ENCODE results near the gene TXNRD1. TPM values are rescaled to one million over a fixed set of nuclear protein-coding genes. Genes with fewer than 3 reads are reported as not detected.

Gene TXNRD1
- total RNA-seq, 6 experiments from 2014 or later: 40.3 to 153 (median 74.5) TPM

GRCh38 chr12:104374806-104375205, 159.2 kb downstream of the TXNRD1 start:
- TF ChIP-seq POLR2A (IDR thresholded peaks at IDR 0.05): no peak
- TF ChIP-seq CTCF (IDR thresholded peaks at IDR 0.05): no peak
- H3K9me3 ChIP-seq: peaks cover 0 to under 1% (median 0%) of the 10 kb centered on the region in 4 donors
- no peak overlapping the region for H3K27ac ChIP-seq
- no peaks in the 10 kb centered on the region for H3K36me3 ChIP-seq
- ATAC-seq (no peak), DNase-seq (no peak)
- intact Hi-C loops (cut with DNase I): no loop called here
- no peaks in the 10 kb centered on the region for H3K27me3 ChIP-seq
- no peaks in the 10 kb centered on the region for H3K4me1 ChIP-seq
- WGBS (ENCODE audit: insufficient coverage, low coverage, low lambda C conversion rate, missing lambda C conversion rate): 52% methylated on average over 3 of the region's 6 CpGs
- H3K4me3 ChIP-seq: no peak overlapping the region

GRCh38 chr12:104375775-104376174, 160.2 kb downstream of the TXNRD1 start:
- no peak overlapping the region for H3K4me3 ChIP-seq
- TF ChIP-seq POLR2A (IDR thresholded peaks at IDR 0.05): no peak
- TF ChIP-seq CTCF (IDR thresholded peaks at IDR 0.05): no peak
- H3K9me3 ChIP-seq: no peaks in the 10 kb centered on the region
- DNase-seq: no peak
- WGBS (ENCODE audit: insufficient coverage, low coverage, low lambda C conversion rate, missing lambda C conversion rate): 65% methylated on average over 4 of the region's 4 CpGs
- no peak for ATAC-seq
- no peaks in the 10 kb centered on the region for H3K27me3 ChIP-seq
- intact Hi-C loops (cut with DNase I): no loop called here
- H3K27ac ChIP-seq: no peak overlapping the region
- H3K36me3 ChIP-seq: no peaks in the 10 kb centered on the region
- H3K4me1 ChIP-seq: no peaks in the 10 kb centered on the region

GRCh38 chr12:104376650-104377513, 161.3 kb downstream of the TXNRD1 start:
- intact Hi-C loops (cut with DNase I): no loop called here
- Histone ChIP-seq H3K27me3 (no peaks in the 10 kb centered on the region), H3K4me1 (peaks cover 0 to 3% (median 0%) of the 10 kb centered on the region in 4 donors), H3K4me3 (no peak overlapping the region), H3K36me3 (no peaks in the 10 kb centered on the region), H3K9me3 (no peaks in the 10 kb centered on the region), H3K27ac (no peak overlapping the region)
- 87% methylated on average over 17 of the region's 18 CpGs for WGBS (ENCODE audit: insufficient coverage, low coverage, low lambda C conversion rate, missing lambda C conversion rate)
- no peak for DNase-seq
- no peak for TF ChIP-seq CTCF (IDR thresholded peaks at IDR 0.05)
- no peak for TF ChIP-seq POLR2A (IDR thresholded peaks at IDR 0.05)
- ATAC-seq: no peak

- ATAC-seq: no peak
- no peak for DNase-seq
- 53% methylated on average over 3 of the region's 5 CpGs for WGBS (ENCODE audit: insufficient coverage, low coverage, low lambda C conversion rate, missing lambda C conversion rate)
Measured at GRCh38 chr12:104377514-104377812, 161.9 kb downstream of the TXNRD1 start.

More at GRCh38 chr12:104377514-104377812, 161.9 kb downstream of the TXNRD1 start:
- Histone ChIP-seq H3K4me1 (peaks cover 0 to 3% (median 0%) of the 10 kb centered on the region in 4 donors), H3K27me3 (no peaks in the 10 kb centered on the region), H3K36me3 (no peaks in the 10 kb centered on the region), H3K27ac (no peak overlapping the region), H3K4me3 (no peak overlapping the region), H3K9me3 (no peaks in the 10 kb centered on the region)
- TF ChIP-seq CTCF (IDR thresholded peaks at IDR 0.05) (no peak), POLR2A (IDR thresholded peaks at IDR 0.05) (no peak)
- intact Hi-C loops (cut with DNase I): no loop called here

All from right lobe of liver (tissue), 6 donors.